Heart left ventricle (tissue), 16 donors: ENCODE data around the gene CORO6. TPM values are rescaled to one million over a fixed set of nuclear protein-coding genes. Genes with fewer than 3 reads are reported as not detected.
A peak's percentile ranks its signal among the peaks of the same experiment; 100 is the strongest.

Experiments
- ATAC-seq, 4 donors: fragments of 200-7000 bp; cut with Tn5 transposase; one replicate each; pipeline ENCODE4 v1.9.1; 2020 to 2022; ENCODE audit warnings: moderate library complexity in 4 of 4, mild to moderate bottlenecking in 3 of 4, moderate number of reproducible peaks in 1 of 4
- DNase-seq, 5 donors: peaks; one replicate each; pipeline ENCODE4 v3.0.0-alpha.2; 2020
- H3K27ac ChIP-seq, 12 donors: fragments of 200-600 bp; sonication (generic) in 4 of 12; one replicate each; pipeline versions ENCODE4 v1.5.0 to v1.8.0; 2016 to 2022; ENCODE audit warnings: mild to moderate bottlenecking in 2 of 12
- H3K27me3 ChIP-seq, 9 donors: fragments of 200-600 bp; sonication (generic) in 2 of 9; one replicate each; pipeline versions ENCODE4 v1.5.1 to v1.8.0; 2016 to 2022; ENCODE audit warnings: mild to moderate bottlenecking in 3 of 9
- H3K36me3 ChIP-seq, 9 donors: fragments of 200-600 bp; sonication (generic) in 2 of 9; one replicate each; pipeline versions ENCODE4 v1.5.0 to v1.8.0; 2018 to 2022; ENCODE audit warnings: mild to moderate bottlenecking in 2 of 9
- H3K4me1 ChIP-seq, 12 donors: fragments of 200-600 bp; sonication (generic) in 4 of 12; one replicate each; pipeline versions ENCODE4 v1.5.0 to v1.8.0; 2016 to 2022; ENCODE audit warnings: mild to moderate bottlenecking in 3 of 12
- H3K4me3 ChIP-seq, 12 donors: fragments of 200-600 bp; sonication (generic) in 4 of 12; one replicate each; pipeline versions ENCODE4 v1.5.0 to v1.8.0; 2017 to 2022; ENCODE audit warnings: mild to moderate bottlenecking in 9 of 12, moderate library complexity in 4 of 12
- H3K9me3 ChIP-seq, 12 donors: fragments of 200-600 bp; sonication (generic) in 4 of 12; one replicate each; pipeline versions ENCODE4 v1.5.0 to v1.8.0; 2016 to 2022; ENCODE audit warnings: mild to moderate bottlenecking in 1 of 12
- CTCF ChIP-seq, 12 donors: fragments of 200-600 bp; sonication (generic) in 4 of 12; IDR thresholded peaks; one replicate each; pipeline versions ENCODE4 v1.5.0 to v1.8.0; 2018 to 2022; ENCODE audit warnings: antibody characterized with exemption in 12 of 12, mild to moderate bottlenecking in 5 of 12
- POLR2A ChIP-seq, 2 donors: fragments of 450-650 bp; IDR thresholded peaks; one replicate each; pipeline ENCODE4 v1.6.1; 2017; ENCODE audit warnings: antibody characterized with exemption in 2 of 2, mild to moderate bottlenecking in 2 of 2, moderate library complexity in 2 of 2
- WGBS, 4 donors: extraction: QIAGEN DNeasy Blood & Tissue Kit in 2 of 4; methylation state at CpG; one replicate each; pipeline versions ENCODE4 v1.1.5 to v1.1.7; 2013 to 2018; 5-methylcytosine and 5-hydroxymethylcytosine counted together
- intact Hi-C, 10 donors: fragments of 100-400 bp; cut with DNase I; formaldehyde crosslinking; loops; one replicate each; pipeline versions ENCODE4 v1.11.1 to v1.14.2; 2022
- polyA plus RNA-seq, 2 donors: library from polyadenylated mRNA; stranded (reverse); fragments of 200-250 nt; gene quantifications; one replicate each; pipeline ENCODE4 v1.2.3, GENCODE V29; 2013
- total RNA-seq, 9 donors: library from RNA; depleted of rRNA in 2 of 9; stranded (reverse); fragments of >200 nt in 2 of 9; fragmentation: NEBNext Ultra II Directional in 3 of 9; extraction: Animal tissue kit (Norgen Biotek cat#: 25700) in 3 of 9; gene quantifications; one replicate each; pipeline versions ENCODE4 v1.1.0 to v1.2.4, GENCODE V29; 2016 to 2023
- donor health status: ischemic (EF 13 %, LVEDD 7.1; RV severe dilation, severe dysfunction).
- donor health status: healthy with polysubstance abuse.
- donor health status: DM: no; HTN: yes; CAD: no.
- donor health status: DM: no; HTN: no; CAD: no.
- donor health status: ischemic (EF 25% LVEDD 6.9; RV normal size, moderate dysfunction).
- donor health status: ischemic (EF 25% LVEDD 5.7; RV mildly dilated, moderate dysfunction).
- donor health status: healthy.
- donor health status: DM: yes; HTN: yes; CAD: no.
- donor health status: ischemic (EF 35%, LVEDD 5.7; RV mildly dilated, moderate dysfunction).
- donor health status: nonischemic (EF 11% LVEDD 7.7; RV severe dilation, severe dysfunction).
- donor health status: DM: yes; HTN: yes; CAD: no.
- donor health status: PGD.
- donor health status: ischemic (EF 29% LVEDD 5.4; RV normal size, mild dysfunction).
- donor health status: nonischemic (EF 23%, LVEDD 6.1; RV moderate dilation, normal function).

CORO6 gene
- total and polyA plus RNA-seq, 11 donors: 50.7 to 115 (median 95.5) TPM

GRCh38 chr17:29584452-29585079 is 38.1 kb downstream of the CORO6 start:
- H3K9me3 ChIP-seq: no peaks in the 10 kb centered on the region
- ATAC-seq (peak; percentile 26 to 60 (median 38)), DNase-seq (peak in 4 of 5 donors; percentile 45 to 71 (median 60))
- H3K4me1 ChIP-seq: peaks cover 0 to 79% (median 48%) of the 10 kb centered on the region in 12 donors
- 40 to 67% (median 53%) methylated on average over 12 of the region's 12 CpGs for WGBS, 4 donors
- H3K36me3 ChIP-seq: peaks cover 0 to 36% (median 31%) of the 10 kb centered on the region in 9 donors
- H3K4me3 ChIP-seq: peak overlapping the region in 10 of 12 donors; percentile 27 to 95 (median 74)
- TF ChIP-seq CTCF (IDR thresholded peaks at IDR 0.05) (no peak), POLR2A (IDR thresholded peaks at IDR 0.05) (no peak)
- H3K27me3 ChIP-seq: no peaks in the 10 kb centered on the region
- peak overlapping the region; percentile 73 to 97 (median 88) for H3K27ac ChIP-seq
- intact Hi-C loops: loop anchor here in 5 of 10 donors (5.0 to 10.0 kb wide), 8 partner anchors 33 to 510 kb away; partner anchors contain the start of genes CORO6 (in 1 of the 5) and SSH2 (in 1 of the 5)

GRCh38 chr17:29583324-29584248 is 39.1 kb downstream of the CORO6 start:
- Histone ChIP-seq H3K4me1 (peaks cover 0 to 76% (median 48%) of the 10 kb centered on the region in 12 donors), H3K27ac (peak overlapping the region; percentile 73 to 97 (median 88)), H3K4me3 (peak overlapping the region in 5 of 12 donors; percentile 8 to 92 (median 88)), H3K27me3 (no peaks in the 10 kb centered on the region), H3K9me3 (no peaks in the 10 kb centered on the region), H3K36me3 (peaks cover 0 to 46% (median 38%) of the 10 kb centered on the region in 9 donors)
- TF ChIP-seq CTCF (IDR thresholded peaks at IDR 0.05) (no peak), POLR2A (IDR thresholded peaks at IDR 0.05) (no peak)
- intact Hi-C loops: loop anchor here in 5 of 10 donors (5.0 to 10.0 kb wide), 7 partner anchors 34 to 511 kb away; partner anchors contain the start of genes CORO6 (in 1 of the 5) and SSH2 (in 1 of the 5)
- no peak for ATAC-seq
- WGBS, 4 donors: 78 to 91% (median 85%) methylated on average over 12 to 16 of the region's 16 CpGs
- DNase-seq: peak in 3 of 5 donors; percentile 10 to 29 (median 26)

GRCh38 chr17:29582772-29583171 is 39.9 kb downstream of the CORO6 start:
- Histone ChIP-seq H3K27ac (peak overlapping the region in 2 of 12 donors; percentile 2 to 22), H3K4me3 (no peak overlapping the region), H3K27me3 (no peaks in the 10 kb centered on the region), H3K9me3 (no peaks in the 10 kb centered on the region), H3K4me1 (peaks cover 0 to 68% (median 42%) of the 10 kb centered on the region in 12 donors), H3K36me3 (peaks cover 0 to 54% (median 46%) of the 10 kb centered on the region in 9 donors)
- TF ChIP-seq CTCF (IDR thresholded peaks at IDR 0.05) (no peak), POLR2A (IDR thresholded peaks at IDR 0.05) (no peak)
- intact Hi-C loops: loop anchor here in 5 of 10 donors (5.0 to 10.0 kb wide), 7 partner anchors 35 to 512 kb away; partner anchors contain the start of genes CORO6 (in 1 of the 5) and SSH2 (in 1 of the 5)
- DNase-seq (peak in 2 of 5 donors; percentile 18 to 23), ATAC-seq (no peak)
- 93 to 95% (median 93%) methylated on average over 10 to 13 of the region's 13 CpGs for WGBS, 4 donors
